ENCODE data around the gene ANGPTL4.

DNA sequence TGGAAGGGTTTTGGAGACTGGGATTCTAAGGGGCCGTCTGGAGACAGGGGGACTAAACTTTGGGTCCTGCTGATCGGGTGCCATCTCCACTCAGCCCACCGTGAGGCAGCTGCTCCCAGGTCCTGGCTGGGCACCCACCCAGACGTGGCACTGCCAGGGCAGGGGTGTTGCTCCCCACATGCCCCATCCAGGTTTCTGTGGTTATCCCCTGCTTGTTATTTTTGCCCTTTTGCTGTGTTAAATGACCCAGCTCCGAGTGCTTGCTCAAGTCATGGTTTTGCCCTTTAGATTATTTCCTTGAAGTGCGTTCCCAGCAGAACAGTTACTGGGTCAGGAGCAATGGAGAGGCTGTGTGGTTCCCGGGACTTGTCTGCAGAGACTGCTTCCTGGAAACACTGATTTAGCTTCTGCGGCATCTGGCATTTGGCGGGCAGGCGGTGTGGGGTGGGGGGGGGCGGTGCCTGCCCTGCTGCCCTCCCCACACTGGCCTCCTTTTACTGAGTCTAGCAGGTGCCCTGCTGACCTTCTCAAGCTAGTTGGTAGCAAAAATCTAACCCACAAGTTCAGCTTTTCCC is 28.1 kb downstream of the ANGPTL4 start:
- TF ChIP-seq POLR2AphosphoS5 (IDR thresholded peaks at IDR 0.05; ENCODE audit: low read depth) = no peak
- TF ChIP-seq, protein P1, sequence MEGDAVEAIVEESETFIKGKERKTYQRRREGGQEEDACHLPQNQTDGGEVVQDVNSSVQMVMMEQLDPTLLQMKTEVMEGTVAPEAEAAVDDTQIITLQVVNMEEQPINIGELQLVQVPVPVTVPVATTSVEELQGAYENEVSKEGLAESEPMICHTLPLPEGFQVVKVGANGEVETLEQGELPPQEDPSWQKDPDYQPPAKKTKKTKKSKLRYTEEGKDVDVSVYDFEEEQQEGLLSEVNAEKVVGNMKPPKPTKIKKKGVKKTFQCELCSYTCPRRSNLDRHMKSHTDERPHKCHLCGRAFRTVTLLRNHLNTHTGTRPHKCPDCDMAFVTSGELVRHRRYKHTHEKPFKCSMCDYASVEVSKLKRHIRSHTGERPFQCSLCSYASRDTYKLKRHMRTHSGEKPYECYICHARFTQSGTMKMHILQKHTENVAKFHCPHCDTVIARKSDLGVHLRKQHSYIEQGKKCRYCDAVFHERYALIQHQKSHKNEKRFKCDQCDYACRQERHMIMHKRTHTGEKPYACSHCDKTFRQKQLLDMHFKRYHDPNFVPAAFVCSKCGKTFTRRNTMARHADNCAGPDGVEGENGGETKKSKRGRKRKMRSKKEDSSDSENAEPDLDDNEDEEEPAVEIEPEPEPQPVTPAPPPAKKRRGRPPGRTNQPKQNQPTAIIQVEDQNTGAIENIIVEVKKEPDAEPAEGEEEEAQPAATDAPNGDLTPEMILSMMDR (IDR thresholded peaks at IDR 0.05; ENCODE audit: insufficient read depth, low read length) = no peak
- TF ChIP-seq REST (IDR thresholded peaks at IDR 0.05; ENCODE audit: insufficient replicate concordance, low read depth) = no peak
- TF ChIP-seq GABPA (IDR thresholded peaks at IDR 0.05; ENCODE audit: low read depth) = no peak
- TF ChIP-seq SPI1 (IDR thresholded peaks at IDR 0.05; ENCODE audit: borderline replicate concordance, low read depth) = no peak
